Mucosa of rectum (tissue), 2 donors: ENCODE results near the gene CACNA1G.
A peak's percentile ranks its signal among the peaks of the same experiment; 100 is the strongest.

Experiments used
- H3K27ac ChIP-seq, 2 donors: one replicate each; pipeline ENCODE4 v1.7.0; 2013; ENCODE audit warnings: inconsistent platforms in 2 of 2, low read depth in 2 of 2, low read length in 2 of 2
- H3K27me3 ChIP-seq, 2 donors: one replicate each; pipeline ENCODE4 v1.7.0; 2013; ENCODE audit warnings: low read length in 2 of 2; ENCODE audit not compliant: control insufficient read depth in 2 of 2, insufficient read depth in 2 of 2
- H3K36me3 ChIP-seq, 2 donors: one replicate each; pipeline ENCODE4 v1.7.0; 2013; ENCODE audit warnings: low read length in 2 of 2; ENCODE audit not compliant: control insufficient read depth in 2 of 2, insufficient read depth in 2 of 2
- H3K4me1 ChIP-seq, 2 donors: one replicate each; pipeline ENCODE4 v1.7.0; 2013; ENCODE audit warnings: low read length in 2 of 2, mild to moderate bottlenecking in 1 of 2; ENCODE audit not compliant: control insufficient read depth in 2 of 2, insufficient read depth in 2 of 2
- H3K4me3 ChIP-seq, 2 donors: one replicate each; pipeline ENCODE4 v1.7.0; 2013; ENCODE audit warnings: low read length in 2 of 2
- H3K9ac ChIP-seq, 2 donors: one replicate each; pipeline ENCODE4 v1.7.0; 2013; ENCODE audit warnings: low read length in 2 of 2, low read depth in 1 of 2, mild to moderate bottlenecking in 1 of 2
- H3K9me3 ChIP-seq, 2 donors: one replicate each; pipeline ENCODE4 v1.7.0; 2013; ENCODE audit warnings: low read length in 2 of 2; ENCODE audit not compliant: control insufficient read depth in 2 of 2
- donor health status: healthy.
- donor health status: Normal muscosa, but diverticular disease.

The CACNA1G gene

DNA sequence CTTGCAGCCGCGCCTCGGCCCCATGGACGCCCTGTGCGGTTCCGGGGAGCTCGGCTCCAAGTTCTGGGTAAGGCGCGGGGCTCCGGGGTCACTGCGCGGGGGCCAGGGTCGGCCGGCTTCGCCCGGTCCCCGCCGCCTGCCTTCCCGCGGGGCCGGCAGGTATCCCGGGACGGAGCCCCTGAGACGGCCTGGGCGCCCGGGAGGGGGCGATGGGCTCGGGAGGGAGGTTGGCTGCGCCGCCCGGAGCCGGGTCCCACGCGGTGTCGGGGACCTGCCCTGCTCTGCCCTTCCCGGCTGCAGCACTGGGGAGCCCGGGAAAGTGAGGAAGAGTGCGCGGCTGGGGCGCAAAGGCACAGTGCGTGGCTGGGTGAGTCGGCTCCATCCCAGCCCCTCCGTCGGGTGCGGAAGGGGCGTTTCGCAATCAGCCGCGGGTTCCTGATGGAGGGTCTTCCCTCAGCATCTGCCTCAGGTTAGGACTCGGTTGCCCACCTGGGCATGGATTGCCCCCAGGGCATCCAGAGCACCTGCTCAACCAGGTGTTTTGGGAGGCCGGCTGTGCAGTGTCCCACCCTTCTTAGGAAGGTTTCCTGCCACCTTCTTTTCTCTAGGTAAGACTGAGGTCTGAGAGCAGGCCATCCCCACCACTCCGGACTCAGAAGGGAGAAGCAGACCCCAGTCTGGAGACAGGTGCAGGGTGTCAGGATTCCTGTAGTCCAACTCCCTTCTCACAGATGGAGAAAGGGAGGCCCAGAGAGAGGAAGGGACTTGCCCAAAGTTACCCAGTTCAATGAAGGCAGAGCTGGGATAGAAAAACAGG lies 74.6 kb downstream of the CACNA1G start:
- H3K27ac ChIP-seq, result peak overlapping the region; percentile 73 to 86
- H3K27me3 ChIP-seq, result peaks cover 0 to 12% of the 10 kb centered on the region in 2 donors
- H3K4me3 ChIP-seq, result peak overlapping the region; percentile 78 to 82
- no peaks in the 10 kb centered on the region for H3K9me3 ChIP-seq
- peak overlapping the region; percentile 87 to 90 for H3K9ac ChIP-seq
- peaks cover 55 to 62% of the 10 kb centered on the region in 2 donors for H3K4me1 ChIP-seq
- peaks cover 0 to 5% of the 10 kb centered on the region in 2 donors for H3K36me3 ChIP-seq

DNA sequence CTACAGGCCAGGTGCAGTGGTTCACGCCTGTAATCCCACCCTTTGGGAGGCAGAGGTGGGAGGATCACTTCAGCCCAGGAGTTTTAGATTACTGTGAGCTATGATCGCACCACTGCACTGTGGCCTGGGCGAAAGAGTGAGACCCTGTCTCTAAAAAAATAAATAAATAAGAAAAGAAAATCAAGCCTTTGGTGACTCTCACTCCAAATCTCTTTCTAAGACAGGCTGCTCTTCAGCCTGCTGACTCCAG lies 75.1 kb downstream of the CACNA1G start:
- peaks cover 57 to 59% of the 10 kb centered on the region in 2 donors for H3K4me1 ChIP-seq
- H3K9me3 ChIP-seq, result no peaks in the 10 kb centered on the region
- H3K9ac ChIP-seq, result peak overlapping the region; percentile 87 to 90
- H3K4me3 ChIP-seq, result peak overlapping the region; percentile 78 to 82
- H3K36me3 ChIP-seq, result peaks cover 0 to 5% of the 10 kb centered on the region in 2 donors
- peak overlapping the region; percentile 73 to 86 for H3K27ac ChIP-seq
- H3K27me3 ChIP-seq, result peaks cover 0 to 12% of the 10 kb centered on the region in 2 donors

DNA sequence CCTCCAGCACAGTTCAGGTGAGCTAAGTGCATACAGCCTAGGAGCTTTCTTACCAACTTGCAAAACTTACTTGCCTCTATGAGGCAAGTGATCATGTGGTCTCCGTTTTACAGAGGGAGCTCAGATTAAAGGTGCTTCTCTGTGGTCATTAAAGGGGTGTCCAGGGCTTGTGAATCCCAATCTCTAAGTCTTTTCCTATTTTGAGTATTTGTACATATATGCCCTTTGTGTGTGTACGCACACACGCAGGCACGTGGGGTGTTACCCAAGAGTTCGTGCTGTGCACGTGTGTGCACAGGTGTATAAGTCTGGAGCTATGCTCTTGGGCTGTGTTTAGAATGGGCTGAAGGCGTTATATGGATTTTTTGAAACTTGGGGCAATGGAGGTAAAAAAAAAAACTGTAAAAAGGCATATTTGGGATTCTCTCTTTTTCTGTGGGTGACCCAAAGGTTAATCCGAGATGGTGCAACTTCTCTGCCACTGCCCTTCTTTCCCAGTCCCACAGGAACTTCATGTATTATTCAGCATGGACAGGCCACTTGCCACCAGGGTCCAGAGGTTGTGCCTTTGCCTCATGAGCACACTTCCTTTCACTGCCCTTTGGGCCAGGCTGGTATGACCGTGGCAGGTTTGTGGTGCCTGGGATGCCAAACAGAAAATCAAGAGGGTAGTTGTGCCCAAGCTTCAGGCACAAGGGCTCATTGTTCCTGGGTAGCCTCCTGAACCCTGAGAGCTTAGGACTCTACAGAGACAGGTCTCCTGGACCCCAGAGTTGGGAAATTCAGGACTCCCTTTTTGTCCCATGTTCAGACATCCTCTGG lies 75.7 kb downstream of the CACNA1G start:
- H3K36me3 ChIP-seq, result peaks cover 0 to 5% of the 10 kb centered on the region in 2 donors
- peak overlapping the region; percentile 87 to 90 for H3K9ac ChIP-seq
- H3K27ac ChIP-seq, result peak overlapping the region; percentile 73 to 86
- peak overlapping the region; percentile 78 to 82 for H3K4me3 ChIP-seq
- peaks cover 53 to 57% of the 10 kb centered on the region in 2 donors for H3K4me1 ChIP-seq
- H3K9me3 ChIP-seq, result no peaks in the 10 kb centered on the region
- peaks cover 0 to 12% of the 10 kb centered on the region in 2 donors for H3K27me3 ChIP-seq

- Histone ChIP-seq H3K36me3 (peaks cover 4 to 5% of the 10 kb centered on the region in 2 donors), H3K27me3 (peaks cover 0 to 12% of the 10 kb centered on the region in 2 donors), H3K27ac (peak overlapping the region in 1 of 2 donors; percentile 11), H3K9me3 (no peaks in the 10 kb centered on the region), H3K4me1 (peaks cover 51 to 61% of the 10 kb centered on the region in 2 donors), H3K9ac (peak overlapping the region; percentile 1 to 90), H3K4me3 (no peak overlapping the region)
Measured at GRCh38 chr17:50636804-50637195, 76.3 kb downstream of the CACNA1G start.

DNA sequence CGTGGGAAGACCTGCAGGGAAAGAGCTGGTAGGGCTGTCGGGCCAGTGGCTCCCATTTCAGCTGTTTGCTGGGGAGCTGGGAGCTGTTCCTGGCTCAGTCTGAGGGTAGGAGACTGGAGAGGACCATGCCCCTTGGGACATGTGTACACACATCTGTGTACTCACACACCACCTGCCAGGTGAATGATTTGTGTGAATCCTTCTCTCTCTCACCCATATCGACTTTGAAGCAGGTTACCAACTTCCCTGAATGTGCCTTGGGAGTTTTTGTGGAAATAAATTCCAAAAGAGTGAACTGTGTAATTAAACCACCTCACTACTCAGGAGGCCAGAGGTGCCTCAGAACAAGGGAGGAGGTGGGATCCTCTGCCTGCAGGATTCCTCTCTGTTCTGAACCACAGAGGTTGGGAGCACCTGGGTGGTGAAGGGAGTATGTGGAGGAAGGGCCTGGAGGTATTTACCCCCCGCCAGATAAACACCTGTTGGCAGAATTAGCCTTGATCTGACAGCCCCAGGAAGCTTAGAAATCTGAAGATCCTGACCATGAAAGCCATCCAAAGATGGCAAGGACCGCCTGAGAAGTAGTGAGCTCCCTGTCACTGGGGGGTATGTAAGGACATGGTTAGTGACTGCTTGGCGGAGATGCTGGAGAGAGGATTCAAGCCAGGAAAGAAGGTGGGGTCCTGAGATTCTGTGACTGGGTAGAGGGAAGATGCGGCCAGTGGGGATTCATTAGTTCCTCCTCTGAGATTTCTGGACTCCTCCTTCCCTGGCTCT lies 77.5 kb downstream of the CACNA1G start:
- peaks cover 10% of the 10 kb centered on the region in 2 donors for H3K36me3 ChIP-seq
- no peaks in the 10 kb centered on the region for H3K9me3 ChIP-seq
- H3K4me3 ChIP-seq, result no peak overlapping the region
- peak overlapping the region; percentile 48 to 67 for H3K9ac ChIP-seq
- H3K27ac ChIP-seq, result peak overlapping the region; percentile 82 to 83
- peaks cover 49 to 61% of the 10 kb centered on the region in 2 donors for H3K4me1 ChIP-seq
- H3K27me3 ChIP-seq, result peaks cover 0 to 9% of the 10 kb centered on the region in 2 donors

DNA sequence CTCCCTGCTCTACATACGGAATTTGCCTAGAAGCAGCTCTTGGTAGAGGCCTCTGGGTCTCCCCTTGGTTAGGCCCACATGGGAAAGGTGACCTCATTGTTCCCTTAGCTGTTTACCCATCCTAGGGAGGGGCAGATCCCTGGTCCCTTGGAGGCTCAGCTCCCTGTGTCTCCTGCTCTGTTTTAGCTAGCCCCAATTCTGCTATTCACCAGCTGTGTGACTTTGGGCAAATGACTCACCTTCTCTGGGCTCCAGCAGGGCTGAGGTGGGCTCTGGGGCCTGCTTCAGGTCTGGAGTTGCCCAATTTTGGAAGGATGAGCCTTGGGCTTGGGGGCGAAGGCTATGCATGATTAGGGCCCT lies 78.1 kb downstream of the CACNA1G start:
- Histone ChIP-seq H3K27me3 (peaks cover 0 to 7% of the 10 kb centered on the region in 2 donors), H3K4me3 (peak overlapping the region in 1 of 2 donors; percentile 14), H3K27ac (peak overlapping the region; percentile 82 to 83), H3K9ac (peak overlapping the region; percentile 47 to 67), H3K36me3 (peaks cover 10% of the 10 kb centered on the region in 2 donors), H3K4me1 (peaks cover 49 to 61% of the 10 kb centered on the region in 2 donors), H3K9me3 (no peaks in the 10 kb centered on the region)

GRCh38 chr17:50638966-50639713 lies 78.6 kb downstream of the CACNA1G start:
- peaks cover 0 to 7% of the 10 kb centered on the region in 2 donors for H3K27me3 ChIP-seq
- no peaks in the 10 kb centered on the region for H3K9me3 ChIP-seq
- peak overlapping the region; percentile 82 to 83 for H3K27ac ChIP-seq
- H3K36me3 ChIP-seq, result peaks cover 10% of the 10 kb centered on the region in 2 donors
- H3K9ac ChIP-seq, result peak overlapping the region; percentile 47 to 67
- H3K4me3 ChIP-seq, result peak overlapping the region in 1 of 2 donors; percentile 14
- H3K4me1 ChIP-seq, result peaks cover 47 to 56% of the 10 kb centered on the region in 2 donors

- Histone ChIP-seq H3K9ac (peak overlapping the region in 1 of 2 donors; percentile 22), H3K9me3 (no peaks in the 10 kb centered on the region), H3K27ac (peak overlapping the region; percentile 9 to 19), H3K4me3 (no peak overlapping the region), H3K36me3 (peaks cover 10% of the 10 kb centered on the region in 2 donors), H3K27me3 (peaks cover 0 to 4% of the 10 kb centered on the region in 2 donors), H3K4me1 (peaks cover 39 to 52% of the 10 kb centered on the region in 2 donors)
Measured at GRCh38 chr17:50640686-50641351, 80.3 kb downstream of the CACNA1G start.

DNA sequence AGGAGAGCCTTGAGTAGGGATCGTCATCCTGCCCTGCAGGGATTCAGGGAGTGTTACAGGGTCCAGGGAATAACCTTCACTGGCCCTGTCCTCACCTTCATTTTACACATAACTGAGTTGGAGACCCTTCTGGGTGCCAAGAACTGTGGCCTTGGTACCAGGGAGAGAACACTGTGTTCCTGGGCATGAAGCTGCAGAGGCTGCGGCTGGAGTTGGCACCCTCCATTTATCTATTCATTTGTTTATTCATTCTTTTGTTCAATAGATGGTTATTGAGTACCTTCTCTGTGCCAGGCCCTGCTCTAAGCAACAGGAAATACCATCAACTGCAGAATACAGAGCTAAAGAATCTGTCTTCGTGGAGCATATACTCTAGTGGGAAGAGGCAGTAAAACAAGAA lies 80.8 kb downstream of the CACNA1G start:
- Histone ChIP-seq H3K27me3 (peaks cover 0 to 1% of the 10 kb centered on the region in 2 donors), H3K9me3 (no peaks in the 10 kb centered on the region), H3K9ac (peak overlapping the region in 1 of 2 donors; percentile 12), H3K4me3 (no peak overlapping the region), H3K4me1 (peaks cover 35 to 46% of the 10 kb centered on the region in 2 donors), H3K27ac (peak overlapping the region in 1 of 2 donors; percentile 13), H3K36me3 (peaks cover 10% of the 10 kb centered on the region in 2 donors)
